HG02885 (cell line): ENCODE results near the gene CTBP2.

Experiments
- ATAC-seq: cut with Tn5 transposase; IDR thresholded peaks from one replicate; pipeline ENCODE4 v1.9.1; 2021; ENCODE audit warnings: mild to moderate bottlenecking; ENCODE audit not compliant: unreplicated experiment, poor library complexity

CTBP2 gene

DNA sequence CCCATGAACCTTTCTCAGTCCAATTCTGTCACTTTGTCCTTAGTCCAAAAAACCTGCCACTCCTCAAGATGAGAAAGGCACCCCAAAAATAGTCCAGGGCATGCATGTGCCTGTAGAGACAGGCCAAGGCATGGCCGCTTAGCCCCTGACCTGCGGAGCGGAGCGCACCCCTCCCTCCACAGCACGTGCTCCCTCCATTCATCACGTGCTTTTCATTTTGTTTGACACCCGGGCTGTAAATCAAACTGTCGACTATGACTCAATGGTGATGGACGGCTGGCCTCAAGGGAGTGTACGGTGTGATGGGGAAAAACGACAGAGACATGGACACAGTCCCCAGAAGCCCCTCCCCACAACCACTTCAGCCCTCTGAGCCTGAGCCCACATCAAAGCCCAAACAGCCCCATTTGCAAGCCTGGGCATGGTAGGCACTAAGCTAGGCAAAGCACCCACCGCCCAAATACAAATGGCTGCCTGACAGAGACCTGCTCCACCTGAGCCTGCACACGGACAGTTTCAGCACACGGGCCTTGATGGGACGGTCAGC, 127.8 kb downstream of the CTBP2 start:
- ATAC-seq = no peak

DNA sequence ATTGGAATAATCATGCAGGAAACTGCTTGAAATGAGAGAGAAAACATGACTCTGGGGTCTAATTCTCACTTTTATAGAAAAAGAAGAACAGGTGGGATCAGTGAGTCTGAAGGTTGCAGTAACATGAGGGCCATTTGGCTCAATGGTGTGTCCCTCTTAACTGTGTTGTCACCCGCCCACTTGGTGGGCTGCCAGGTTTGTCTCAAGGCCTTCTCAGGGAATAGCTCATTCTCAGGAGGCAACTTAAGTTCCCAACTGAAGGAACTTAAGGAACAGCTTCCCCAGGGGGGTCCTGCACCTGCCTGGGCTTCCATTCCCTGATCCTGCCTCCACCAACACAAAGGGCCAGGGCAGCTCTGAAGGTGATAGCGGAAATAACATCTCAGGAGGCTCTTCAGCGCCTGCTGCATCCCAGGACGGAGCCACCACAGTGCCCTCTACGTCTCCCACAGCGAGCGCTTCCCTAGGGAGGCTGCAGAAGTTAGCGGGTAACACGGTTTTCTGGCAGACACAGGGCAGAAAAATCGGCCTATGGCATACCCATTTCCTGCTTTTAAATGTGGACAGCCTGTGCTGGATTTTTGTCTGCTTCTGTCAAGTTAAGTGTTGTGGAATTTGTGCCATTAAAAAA, 129.7 kb downstream of the CTBP2 start:
- no peak for ATAC-seq

- no peak for ATAC-seq
These were observed 130.7 kb downstream of the CTBP2 start for GRCh38 chr10:125029584-125030242.

GRCh38 chr10:125027871-125028869, 132.2 kb downstream of the CTBP2 start:
- no peak for ATAC-seq

GRCh38 chr10:125026974-125027735, 133.2 kb downstream of the CTBP2 start:
- ATAC-seq = no peak

- no peak for ATAC-seq
These were observed 134.1 kb downstream of the CTBP2 start for GRCh38 chr10:125026036-125026931.

- no peak for ATAC-seq
These were observed 135.0 kb downstream of the CTBP2 start for GRCh38 chr10:125025341-125025740.

DNA sequence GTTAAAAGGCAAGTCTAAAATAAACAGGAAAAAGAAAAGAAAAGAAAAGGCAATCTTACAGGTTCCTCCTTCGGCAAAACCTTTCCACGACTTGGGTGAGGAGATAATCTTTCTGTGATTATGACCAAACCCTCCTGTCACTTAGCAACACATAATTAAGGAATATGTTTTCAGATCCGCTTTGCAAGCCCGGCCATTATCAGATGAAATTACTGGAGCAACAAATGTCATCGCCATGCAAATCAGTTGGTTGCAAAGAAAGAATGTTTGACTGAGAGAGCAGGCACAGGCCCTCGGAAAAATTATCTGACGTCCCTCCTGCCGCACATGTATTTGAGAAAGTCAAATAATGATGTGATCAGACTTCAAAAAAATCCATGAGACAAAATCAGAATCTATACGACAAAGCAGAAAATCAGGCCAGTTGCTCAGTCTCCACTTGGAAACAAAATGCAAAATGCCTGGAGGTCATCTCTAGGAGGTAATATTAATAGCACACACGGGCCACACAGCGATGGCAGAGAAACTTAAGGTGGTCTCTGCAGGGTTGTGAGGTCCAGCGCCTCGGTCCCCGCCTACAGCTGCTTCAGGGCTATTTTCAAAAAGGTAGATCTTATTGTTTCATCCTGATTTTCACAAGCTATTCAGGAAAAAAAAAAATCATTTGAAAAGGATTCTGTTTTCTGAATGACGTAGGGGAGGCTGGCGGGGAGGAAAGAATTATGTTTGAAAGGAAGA, 135.7 kb downstream of the CTBP2 start:
- no peak for ATAC-seq

GRCh38 chr10:125023862-125024496, 136.4 kb downstream of the CTBP2 start:
- ATAC-seq = no peak

DNA sequence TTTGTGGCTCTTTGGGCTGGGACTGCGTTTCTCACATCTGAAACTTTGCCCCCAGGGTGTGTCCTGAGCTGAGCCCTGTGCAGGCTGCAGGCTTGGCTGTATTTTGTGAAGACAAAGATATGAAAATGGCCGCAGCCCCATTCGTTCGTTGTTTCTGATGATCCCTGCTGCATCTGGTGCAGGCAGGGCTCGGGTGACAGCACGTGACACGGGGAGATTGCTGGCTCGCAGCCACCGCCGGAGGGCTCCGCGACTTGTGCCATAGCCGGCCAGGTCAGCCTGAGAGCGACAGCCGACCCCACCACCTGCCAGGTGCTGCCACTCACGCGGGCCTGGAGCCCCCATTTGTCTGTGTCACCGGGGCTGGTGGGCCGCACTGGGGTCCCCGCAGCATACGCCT, 137.1 kb downstream of the CTBP2 start:
- ATAC-seq = no peak

DNA sequence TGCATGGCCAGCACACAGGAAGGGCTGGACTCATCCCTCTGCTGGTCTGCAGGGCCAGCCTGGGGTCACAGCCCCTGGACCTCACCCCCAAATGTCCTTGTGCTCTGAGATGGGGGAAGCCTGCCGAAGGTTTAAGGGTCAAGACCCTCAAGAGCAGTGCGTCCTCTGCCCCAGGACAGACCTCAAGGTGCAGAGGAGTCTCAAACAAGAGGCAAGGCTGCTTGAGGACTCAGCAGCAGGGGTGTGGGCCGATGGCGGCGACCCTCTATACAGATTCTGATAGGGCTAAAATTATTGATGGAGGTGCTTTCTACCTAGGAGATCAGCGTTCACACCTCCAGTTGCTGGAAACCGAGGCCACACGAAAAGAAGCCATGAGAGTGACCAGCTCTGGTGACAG, 137.7 kb downstream of the CTBP2 start:
- ATAC-seq = no peak

- no peak for ATAC-seq
These were observed 138.5 kb downstream of the CTBP2 start for GRCh38 chr10:125021686-125022344.

GRCh38 chr10:125020871-125021270, 139.5 kb downstream of the CTBP2 start:
- no peak for ATAC-seq

- ATAC-seq = no peak
These were observed 140.0 kb downstream of the CTBP2 start for GRCh38 chr10:125020386-125020785.

GRCh38 chr10:125018576-125019143, 141.7 kb downstream of the CTBP2 start:
- ATAC-seq = no peak

DNA sequence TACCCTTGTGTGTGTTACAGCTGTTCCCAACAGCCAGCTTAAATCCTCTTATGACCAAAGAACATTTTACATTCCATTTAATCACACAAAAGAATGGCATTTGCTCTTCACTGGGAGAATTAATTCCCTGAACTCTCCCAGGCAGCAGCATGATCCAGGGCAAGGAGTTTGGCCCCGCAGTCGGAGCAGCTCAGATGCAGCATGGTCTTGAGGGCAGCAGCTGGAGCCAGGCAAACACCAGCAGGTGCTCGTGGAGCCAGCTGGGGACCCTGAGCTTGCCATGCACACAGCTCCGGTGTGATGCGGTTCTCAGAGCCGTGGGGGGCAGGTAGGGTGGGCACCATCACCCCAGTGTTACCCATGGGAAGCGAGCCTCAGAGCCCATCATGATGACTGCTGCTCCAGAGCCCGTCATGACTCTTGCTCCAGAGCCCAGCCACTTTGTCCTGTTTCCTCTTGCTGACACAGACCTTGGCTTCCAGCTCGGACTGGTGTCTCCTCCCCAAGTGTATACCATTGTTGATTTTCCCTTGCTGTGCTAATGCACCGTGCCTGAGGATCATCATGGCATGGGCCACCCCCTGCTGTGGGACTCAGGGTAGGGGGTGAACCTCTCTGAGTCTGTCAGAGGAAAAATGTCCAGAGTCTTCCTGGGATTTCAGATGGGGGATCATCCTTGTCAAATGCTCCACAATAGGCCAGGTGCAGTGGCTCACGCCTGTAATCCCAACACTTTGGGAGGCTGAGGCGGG, 142.6 kb downstream of the CTBP2 start:
- ATAC-seq = no peak
